ENCODE results near the gene C2CD3.
A peak's percentile ranks its signal among the peaks of the same experiment; 100 is the strongest.

The C2CD3 gene

DNA sequence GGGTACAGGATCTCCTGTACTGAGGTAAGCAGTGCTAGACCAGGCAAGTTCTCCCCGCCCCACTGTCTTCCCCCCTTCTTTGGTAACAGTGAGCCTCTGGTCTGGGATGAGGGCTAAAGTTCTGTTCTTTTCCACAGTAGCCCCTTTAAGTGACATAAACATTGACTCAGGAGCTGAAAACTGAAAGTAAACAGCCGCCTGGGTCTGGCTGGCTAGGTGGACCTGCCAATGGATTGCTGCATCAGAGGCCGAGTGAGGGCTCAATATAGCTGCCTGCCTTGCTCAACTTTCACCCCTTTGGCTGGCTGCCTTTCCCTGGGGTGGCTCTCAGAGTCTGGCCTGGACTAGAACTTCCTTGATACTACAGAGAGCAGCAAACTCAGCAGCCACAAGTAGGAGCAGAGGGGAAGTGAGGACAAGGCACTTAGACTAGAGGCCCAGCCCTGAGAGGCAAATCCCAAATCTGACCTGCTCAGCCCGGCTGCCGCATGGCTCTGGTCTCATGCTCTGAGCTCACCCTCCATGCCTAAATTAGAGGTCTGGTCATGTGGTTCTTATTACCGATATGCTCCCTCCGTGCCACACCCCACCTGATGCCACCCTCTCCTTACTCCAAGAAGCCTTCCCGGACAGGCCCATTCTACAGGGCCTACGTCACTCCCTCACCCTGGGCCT lies 152.3 kb downstream of the C2CD3 start:
- peak; percentile 80 for DNase-seq

DNA sequence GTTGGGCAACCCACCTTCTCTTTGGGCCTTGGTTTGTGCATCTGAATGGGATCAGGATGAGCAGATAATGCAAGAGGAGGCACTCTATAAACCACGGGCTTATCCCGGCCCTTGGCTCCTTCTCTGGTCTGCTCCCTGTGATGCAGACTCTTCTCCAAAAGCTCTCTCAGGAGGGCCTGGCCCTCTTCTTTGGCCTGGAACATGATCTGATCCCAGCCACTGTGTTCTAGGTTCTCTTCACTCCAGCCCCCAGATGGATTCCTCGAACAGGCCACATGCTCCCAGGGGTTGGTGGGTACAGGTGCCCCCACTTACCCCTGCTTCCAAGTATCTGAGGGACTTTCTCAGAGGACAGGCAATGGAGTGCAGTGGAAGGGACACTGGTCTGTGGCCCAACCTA lies 153.2 kb downstream of the C2CD3 start:
- DNase-seq: no peak

DNA sequence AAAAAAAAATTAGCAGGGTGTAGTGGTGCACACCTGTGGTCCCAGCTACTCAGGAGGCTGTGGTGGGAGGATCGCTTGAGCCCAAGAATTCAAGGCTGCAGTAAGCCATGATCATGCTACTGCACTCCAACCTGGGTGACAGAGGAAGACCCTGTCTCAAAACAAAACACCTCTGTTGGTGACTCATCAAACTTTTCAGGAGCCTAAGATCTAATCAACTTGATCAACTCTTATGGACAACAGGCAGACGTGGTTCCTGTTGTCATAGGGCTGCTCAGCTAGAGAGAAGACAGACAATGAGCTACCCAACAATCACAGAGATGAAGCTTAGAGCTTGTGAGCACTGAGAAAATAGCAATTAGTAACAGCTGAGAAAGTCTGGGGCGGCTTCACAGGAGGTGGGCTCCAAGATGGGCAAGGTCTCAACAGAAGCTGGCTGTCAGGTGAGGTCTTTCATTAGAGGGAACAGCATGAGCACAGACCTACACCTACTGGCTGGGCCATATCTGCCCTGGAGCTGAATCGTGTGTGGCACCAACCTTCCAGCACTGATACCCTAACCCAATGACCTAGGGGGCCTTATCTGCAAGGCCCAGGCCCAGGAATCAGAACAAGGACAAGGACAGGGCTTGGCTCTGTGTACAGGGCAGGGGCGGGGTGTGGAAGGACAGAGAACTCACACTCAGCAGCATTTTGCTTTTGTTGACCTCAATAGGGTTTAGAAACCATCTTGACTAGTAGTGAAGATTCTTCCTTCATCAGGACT lies 154.7 kb downstream of the C2CD3 start:
- DNase-seq: no peak

DNA sequence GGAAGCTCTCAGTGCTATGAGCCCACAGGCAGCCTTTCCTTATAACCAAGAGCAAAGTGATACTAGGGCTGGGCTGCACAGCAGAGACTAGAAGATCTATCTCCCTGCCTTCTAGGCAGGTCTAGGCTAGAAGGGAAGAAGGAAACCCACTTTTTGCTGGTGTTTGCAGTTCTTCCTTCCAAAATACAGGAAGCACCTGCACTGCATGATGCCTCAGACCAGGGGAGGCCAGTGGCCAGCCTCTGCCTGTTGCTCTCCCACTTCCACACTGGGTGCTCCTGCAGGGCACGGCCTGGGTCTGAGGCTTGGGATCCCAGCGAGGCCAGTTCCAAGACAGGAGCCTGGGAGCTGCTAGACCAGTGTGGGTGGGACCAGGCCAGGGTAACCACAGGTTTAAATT lies 155.9 kb downstream of the C2CD3 start:
- DNase-seq: no peak

DNA sequence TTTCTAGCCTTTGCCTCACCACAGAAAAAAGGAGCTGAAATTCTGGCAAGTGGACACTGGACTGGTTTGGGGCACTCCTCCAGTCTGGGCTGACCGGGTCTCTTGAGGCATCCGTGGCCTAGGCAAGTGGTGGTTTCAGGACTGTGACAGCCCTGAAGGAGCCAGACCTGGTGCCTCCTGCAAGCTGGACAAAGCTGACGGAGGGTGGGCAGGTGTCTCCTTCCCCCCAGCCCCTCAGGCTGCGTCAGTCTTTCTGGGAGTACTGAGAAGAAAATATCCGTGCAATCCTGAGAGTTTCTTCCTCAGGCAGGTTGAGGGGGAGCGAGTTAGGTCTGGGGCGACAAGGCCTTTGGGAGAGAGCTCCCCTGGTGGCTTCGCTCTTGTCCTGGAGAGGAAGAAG lies 157.7 kb downstream of the C2CD3 start:
- DNase-seq: no peak

DNA sequence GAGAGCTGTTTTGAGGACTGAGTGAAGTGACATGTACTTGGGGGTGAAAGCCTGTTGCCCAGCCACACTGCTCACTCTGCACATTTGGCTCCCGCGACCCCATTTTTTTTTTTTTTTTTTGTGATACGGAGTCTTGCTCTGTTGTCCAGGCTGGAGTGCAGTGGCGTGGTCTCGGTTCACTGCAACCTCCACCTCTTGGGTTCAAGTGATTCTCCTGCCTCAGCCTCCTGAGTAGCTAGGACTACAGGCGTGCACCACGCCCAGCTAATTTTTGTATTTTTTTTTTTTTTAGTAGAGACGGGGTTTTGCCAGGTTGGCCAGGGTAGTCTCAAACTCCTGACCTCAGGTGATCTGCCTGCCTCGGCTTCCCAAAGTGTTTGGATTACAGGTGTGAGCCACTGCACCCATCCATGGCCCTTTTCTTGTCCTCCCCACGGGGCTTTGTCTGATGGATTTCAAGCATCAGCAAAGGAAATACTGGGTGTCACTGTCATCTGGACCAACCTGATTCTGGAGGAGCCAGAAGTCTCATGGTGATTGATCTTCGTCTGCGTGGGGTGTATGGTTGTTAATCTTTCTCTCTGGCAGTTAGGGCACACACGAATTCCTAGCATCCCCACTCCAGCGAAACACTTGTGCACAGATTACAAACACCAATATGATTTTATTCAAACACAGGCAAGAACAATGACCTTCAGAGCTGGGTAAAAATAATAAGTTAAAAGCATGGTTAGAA lies 158.6 kb downstream of the C2CD3 start:
- no peak for DNase-seq

DNA sequence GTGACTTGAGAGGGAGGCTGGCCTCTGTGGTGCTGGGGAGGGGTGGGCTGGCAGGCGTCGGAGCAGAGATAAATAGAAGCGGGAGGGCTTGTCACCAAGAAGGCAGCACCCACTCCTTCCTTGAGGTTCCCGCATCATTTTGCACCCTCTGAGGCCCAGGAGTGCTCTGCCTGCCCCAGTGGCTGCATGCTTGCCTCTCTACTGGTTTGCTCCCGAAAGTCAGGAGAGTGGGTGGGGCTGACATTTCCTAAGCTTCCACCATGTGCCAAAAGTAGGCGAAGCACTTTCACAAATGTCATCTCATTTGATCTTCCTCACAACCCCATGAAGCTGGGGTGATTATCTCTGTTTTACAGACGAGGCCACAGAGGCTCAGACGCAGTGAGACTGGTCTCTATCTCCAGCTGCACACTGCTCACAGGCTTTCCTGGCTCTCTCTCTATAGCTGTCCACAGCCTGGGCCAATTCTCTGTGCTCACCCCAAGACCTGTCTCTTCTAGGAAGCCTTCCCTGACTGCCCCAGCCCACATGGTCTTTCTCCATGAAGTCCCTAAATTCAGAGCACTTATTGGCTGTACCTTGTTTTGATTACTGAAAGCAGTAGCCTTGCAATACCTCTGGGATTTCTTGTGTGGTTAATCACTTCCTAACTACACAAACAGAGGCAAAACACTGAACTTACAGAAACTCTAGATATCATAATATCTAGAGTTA lies 159.3 kb downstream of the C2CD3 start:
- no peak for DNase-seq

DNA sequence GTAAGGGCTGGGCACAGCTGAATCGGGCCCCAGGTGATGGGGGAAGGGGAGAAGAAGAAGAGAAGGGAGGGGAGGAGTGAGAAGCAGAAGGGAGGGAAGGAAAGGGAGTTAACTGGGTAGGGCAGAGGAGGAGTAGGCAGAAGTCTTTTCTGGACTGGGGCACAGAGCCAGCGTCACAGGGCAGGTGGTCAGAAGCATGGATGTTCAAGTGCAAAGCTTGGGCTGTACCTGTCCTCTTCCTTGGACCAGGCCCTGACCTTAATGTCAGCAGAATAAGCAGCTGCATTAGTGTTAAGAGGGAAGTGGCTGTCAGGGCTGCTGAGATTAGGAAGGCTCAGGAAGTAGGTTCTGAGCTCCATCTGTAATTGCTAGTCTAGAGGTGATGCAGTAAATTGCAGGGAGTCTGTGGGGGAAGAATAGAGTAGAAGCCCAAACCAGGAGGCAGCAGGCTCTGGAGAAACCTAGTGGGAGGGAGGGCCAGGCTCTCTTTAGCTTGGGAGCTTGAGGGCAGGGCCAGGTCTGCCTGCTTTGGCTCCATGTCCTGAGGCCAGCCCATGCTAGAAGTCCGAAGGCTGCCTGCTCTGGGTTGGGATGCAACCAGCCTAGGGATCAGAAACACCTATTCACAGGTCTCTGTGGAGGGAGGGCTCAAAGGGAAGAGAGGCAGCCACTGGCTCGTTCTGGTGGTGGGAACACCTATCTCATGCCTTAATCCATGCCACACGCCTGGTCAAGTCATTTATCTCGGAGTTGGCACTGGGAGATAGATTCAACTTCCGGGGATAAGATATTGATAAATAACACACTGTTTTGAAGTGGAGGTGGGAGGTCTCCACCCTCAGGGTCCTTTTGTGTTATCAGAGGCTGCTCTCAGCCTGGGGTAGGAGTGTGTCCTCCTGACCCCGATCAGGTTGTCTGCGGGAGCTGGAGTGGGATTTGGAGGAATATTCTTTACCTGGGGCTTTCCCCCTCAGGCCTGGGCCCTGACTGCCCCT lies 160.2 kb downstream of the C2CD3 start:
- no peak for DNase-seq

DNA sequence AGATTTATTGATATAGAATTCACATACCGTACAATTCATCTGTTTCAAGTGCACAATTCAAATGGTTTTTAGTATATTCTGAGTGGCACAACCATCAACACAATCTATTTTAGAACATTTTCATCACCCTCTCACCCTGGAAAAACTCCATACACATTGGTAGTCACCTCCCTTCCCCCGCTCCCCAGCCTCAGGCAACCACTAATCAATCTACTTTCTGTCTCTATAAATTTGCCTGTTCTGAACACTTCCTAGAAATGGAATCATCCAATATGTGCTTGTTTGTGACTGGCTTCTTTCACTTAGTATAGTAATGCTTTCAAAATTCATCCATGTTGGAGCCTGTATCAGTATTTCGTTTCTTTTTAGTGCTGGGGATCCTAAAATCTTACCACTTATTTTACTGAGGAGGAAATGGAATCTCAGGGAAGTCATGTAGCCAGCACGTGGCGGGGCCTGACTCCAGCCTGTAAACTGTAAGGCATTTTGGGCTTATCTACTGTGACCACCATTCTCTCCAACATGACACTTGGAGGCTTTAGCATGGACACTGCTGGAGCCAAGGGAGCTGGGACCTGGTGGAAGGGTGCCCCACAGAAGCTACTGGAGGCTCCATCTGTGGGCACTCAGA lies 161.0 kb downstream of the C2CD3 start:
- DNase-seq: no peak

DNA sequence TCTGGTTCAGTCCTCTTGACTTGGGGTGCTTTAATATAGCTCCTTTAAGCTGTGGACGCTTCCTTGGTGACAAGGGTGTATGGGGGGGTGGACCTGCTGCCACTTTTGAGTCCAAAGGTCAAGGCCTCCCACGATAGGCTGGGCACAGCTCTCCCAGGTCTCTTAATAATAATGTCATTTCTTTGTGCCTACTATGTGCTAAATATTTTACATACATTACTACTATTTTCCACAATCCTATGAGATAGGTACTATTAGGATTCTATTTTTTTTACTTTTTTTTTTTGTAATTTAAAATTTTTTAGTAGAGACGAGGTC lies 161.6 kb downstream of the C2CD3 start:
- no peak for DNase-seq

DNA sequence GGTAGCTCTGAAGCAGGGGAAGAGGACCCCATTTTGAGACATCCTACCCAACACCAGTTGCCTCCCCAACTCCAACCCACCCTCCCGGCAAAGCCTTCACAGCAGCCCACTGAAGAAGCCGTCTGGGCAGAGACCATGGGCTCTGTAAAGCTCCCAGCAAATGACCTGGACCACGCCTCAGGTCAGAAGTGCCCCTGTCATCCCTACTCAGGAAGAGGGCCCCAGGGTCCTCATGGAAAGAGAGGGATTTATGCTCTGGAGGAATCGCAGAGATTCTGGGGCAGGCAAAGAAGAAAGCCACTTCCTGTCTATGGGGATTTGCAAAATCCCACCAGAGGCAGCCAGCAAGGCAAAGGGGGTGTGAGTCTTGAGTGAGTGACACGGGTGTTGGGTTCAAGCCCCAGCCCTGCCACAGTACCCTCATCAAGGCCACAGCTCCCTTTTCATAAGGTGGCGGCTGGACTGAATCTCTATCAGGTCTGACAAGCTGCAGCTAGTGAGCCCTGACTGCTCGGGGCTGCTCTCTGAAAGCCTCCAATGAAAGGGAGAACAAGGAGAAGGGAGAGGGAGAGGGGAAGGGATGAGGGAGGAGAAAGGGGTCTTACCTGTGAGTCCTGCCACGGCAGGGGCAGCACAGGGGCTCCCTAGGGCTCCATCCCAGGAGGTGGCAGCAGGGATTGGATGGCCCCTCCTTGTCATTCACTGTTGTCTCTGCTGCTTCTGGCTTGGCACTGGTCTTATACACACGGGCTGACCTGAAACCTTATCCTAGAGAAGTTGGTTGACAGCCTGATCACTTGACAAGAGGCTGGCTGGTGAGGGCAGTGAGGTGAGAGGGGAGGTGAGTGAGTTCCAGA lies 162.2 kb downstream of the C2CD3 start, which contains the start of gene UCP3:
UCP3 (minus strand) TSS at position 713 of the 857 bp plus-strand sequence. CDS start 2,043 bp downstream, outside the sequence.
- DNase-seq: no peak

DNA sequence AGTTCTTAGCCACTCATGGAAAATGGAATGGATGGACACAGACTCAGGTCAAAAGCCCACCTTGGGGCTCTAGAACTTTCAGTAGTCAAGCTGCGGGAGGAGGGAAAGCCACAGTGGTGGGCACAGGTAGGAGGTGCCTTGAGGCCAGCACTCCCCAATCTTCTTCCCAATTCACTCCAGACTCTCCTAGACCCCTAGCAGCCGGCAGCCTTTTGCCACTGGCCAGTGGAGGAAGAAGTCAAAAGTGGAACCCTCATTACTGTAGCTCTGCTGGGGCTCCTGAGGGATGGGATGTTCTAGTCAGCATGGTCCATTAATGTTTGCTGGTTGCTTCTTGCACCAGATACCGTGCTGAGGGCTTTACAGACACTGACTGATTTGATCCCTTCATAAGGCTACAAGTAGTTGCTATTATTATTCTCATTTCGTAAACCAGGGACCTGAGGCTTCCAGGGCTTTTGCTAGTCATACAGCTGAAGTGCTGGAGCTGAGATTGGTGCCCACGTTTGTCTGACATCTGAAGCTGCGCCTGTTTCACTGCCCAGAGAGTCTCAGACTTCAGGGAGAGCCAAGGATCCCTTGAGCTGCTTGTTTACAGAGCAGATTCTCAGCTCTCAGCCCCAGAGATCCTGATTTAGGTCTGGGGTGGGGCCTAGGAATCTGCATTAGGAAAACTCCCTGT lies 163.0 kb downstream of the C2CD3 start:
- no peak for DNase-seq

DNA sequence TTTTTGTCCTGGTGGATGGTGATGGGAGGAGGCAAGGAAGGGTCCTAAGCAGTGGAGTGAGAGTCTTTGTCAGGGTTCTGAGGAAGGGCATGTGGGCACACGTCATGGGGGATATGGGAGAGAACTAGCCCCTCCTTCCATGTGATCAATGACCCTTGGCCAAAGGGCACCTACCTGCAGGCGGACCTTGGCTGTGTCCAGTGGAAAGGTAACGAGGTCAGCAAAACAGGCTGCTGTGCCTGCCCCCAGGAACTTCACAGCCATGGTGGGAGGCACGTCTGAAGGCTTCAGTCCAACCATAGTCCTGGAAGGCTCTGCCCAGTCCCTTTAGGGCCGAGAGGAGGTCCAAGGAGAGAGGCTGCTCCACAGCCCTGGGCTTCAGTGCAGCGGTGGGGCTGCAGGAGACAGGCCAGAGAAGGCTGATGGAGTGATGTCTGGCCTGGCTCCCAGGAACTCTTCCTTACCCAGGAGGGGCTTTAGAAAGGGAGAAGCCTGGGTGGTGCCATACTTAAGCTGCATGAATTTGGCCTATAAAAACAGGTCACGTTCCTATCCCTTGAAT lies 164.0 kb downstream of the C2CD3 start:
- DNase-seq: no peak

DNA sequence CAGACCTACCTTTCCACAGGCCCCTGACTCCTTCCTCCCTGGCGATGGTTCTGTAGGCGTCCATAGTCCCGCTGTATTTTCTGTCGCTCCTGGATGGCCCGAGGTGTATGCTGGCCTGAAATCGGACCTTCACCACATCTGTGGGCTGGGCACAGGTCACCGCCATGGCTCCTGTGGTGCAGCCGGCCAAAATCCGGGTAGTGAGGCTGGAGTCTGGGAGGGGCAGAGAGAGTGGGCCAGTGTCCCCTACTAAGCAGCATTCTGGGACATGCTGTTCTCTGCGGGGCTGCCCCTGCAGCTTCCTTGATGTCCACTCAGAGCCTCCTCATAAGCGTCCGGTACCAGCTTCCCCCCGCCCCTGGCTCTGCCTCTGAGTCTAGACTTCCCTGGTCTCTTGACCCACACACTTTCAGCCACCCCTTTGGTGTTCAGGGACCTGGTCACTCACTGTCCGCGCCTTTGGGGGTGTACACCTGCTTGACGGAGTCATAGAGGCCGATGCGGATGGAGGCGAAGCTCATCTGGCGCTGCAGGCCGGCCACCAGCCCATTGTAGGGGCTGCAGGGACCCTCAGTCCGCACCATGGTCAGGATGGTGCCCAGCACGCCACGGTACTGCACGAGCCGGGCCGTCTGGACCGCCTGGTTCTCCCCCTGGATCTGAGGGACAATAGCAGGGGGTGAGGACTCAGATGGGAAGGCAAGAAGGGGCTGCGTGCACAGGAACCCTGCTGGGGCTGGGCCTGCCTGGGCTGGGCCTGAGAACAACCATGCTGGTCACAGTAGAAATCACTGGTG lies 164.9 kb downstream of the C2CD3 start:
- no peak for DNase-seq

DNA sequence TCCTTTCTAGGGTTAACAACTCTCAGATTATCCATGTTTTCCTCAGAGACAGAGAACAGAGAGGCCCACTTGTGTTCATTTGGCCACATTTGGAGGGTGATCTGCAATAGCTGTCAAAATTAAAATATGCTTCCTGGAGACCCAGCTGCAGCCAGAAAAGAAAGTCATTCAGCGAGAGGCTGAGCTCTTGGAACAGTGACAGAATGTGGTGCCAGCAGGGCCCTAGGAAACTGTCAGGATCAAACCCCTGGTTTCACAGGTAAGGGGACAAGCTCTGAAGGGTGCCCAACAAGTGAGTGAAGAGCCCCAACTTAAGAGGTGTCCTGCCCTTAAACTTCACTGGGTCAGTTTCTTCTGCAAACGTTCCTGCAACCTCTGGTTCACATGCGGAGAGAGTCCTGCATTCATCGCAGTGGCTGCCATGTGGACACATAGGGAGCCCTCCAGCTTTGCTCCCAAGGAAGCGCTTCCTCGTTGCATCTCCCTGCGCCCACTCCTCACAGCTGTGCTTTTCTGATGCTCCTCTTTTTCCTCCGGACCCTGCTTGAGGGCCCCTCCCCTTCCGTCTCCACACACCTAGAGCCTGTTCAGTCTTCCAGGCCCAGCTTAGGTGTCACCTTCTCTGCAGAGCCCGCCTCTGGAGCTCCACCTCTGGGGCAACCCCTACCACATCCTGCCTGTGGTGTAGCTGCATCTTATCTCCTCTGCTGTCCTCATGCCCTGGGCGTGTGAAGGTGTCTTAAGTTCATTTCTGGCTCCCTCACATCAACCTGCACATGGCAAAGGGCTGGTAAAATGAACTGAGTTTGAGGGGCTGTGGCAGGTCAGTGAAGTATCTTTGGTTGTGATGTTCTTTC lies 165.8 kb downstream of the C2CD3 start:
- DNase-seq: no peak

DNA sequence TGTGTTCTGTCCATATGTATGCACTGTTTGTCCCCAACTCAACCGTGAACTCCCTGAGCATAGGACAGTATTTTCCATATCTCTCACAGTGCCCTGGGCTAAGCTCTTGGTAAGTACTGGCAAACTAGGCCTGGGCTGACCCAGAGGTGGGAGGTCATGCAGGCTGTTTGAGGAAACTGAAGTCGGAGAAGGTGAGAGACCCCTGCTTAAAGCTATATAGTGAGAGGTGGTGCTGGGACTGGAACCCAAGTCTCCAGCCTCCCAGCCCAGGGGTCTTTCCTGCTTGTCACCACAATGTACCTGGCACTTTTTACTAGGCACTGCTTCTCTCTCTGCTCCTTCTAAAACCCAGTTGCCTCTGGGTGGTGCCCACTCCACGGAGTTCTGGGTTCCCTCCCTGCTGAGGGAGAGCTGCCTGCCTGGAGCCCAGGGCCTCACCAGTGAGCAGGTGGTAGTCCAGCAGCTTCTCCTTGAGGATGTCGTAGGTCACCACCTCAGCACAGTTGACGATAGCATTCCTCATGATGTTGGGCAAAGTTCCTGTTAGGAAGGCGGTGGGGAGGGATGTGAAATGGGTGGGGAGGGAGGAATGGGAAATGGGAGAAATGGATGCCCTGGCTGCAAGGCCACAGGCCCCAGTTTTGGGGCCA lies 166.6 kb downstream of the C2CD3 start:
- no peak for DNase-seq

DNA sequence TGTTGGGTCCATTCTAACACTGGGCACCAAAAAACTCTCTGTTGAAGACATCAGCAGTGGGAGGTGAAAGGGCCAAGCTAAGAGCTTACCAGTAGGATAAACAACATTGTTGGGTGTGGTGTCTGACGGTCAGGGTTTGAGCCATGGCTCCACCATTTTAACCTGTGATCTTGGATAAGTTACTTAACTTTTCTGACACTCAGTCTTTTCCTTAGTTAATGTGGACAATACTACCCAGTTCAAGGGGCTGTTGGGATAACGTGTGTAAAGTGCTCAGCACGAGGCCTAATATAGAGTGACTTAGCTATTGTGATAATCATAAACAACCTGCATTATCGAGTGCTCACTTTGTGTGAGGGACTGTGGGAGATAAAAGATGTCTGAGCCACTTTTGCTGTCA lies 168.0 kb downstream of the C2CD3 start:
- no peak for DNase-seq

Data from HCEC 1CT (cell line).